ENCODE results near the gene GIPC1. TPM values are rescaled to one million over a fixed set of nuclear protein-coding genes. Genes with fewer than 3 reads are reported as not detected.

The GIPC1 gene
- total RNA-seq (2011; cell fraction: chromatin; rRNA removed; ENCODE audit: low replicate concordance): 18.6 and 50.3 TPM in 2 replicates
- total RNA-seq (2011; cell fraction: nucleolus; rRNA removed): 32.9 and 38.4 TPM in 2 replicates
- 26.4 and 30.8 TPM in 2 replicates for total RNA-seq (2011; cell fraction: nucleoplasm; rRNA removed)
- total RNA-seq (2014; rRNA removed): 54.7 and 71.2 TPM in 2 replicates
- 7.8 and 12.0 TPM in 2 replicates for total RNA-seq (2014; rRNA removed; fragmentation: Illumina TruSeq; extraction: Trizol)
- 39.7 and 46.3 TPM in 2 replicates for total RNA-seq (2015; rRNA removed; fragmentation: Illumina TruSeq; extraction: Trizol)
- 49.7 and 51.7 TPM in 2 replicates for total RNA-seq (2021)
- polyA plus RNA-seq (2011; rRNA removed): 24.8 and 26.6 TPM in 2 replicates
- 25.0 and 75.6 TPM in 2 replicates for polyA plus RNA-seq (2011; cell fraction: cytosol; rRNA removed)
- 15.3 and 27.8 TPM in 2 replicates for polyA plus RNA-seq (2011; cell fraction: nucleus; rRNA removed)
- polyA plus RNA-seq (2012): 37.9 and 39.8 TPM in 2 replicates
- polyA plus RNA-seq (2014; fragmentation: Illumina TruSeq; extraction: Trizol): 13.6 and 35.1 TPM in 2 replicates
- polyA plus RNA-seq (2014; fragmentation: Nextera tagmentation; extraction: Ambion mirVana): 1 to 10 TPM in 1 of 2 experiments, under 1 TPM in 1; 0.49 to 1.1 TPM
- 50.8 and 52.2 TPM in 2 replicates for polyA plus RNA-seq (2014; rRNA removed)
- 6.3 and 11.7 TPM in 2 replicates for polyA minus RNA-seq (2011; rRNA and poly(A)+ RNA removed)
- 32.3 and 41.7 TPM in 2 replicates for polyA minus RNA-seq (2011; cell fraction: cytosol; rRNA and poly(A)+ RNA removed)
- polyA minus RNA-seq (2011; cell fraction: nucleus; rRNA and poly(A)+ RNA removed): 8.9 and 9.0 TPM in 2 replicates
- Bru-seq, nascent RNA: percentile 58 among the genes with signal in this experiment
- BruChase-seq, experiment 1, labeled RNA remaining after a 2-hour chase: percentile 56 among the genes with signal in this experiment
- BruChase-seq, experiment 2, labeled RNA remaining after a 6-hour chase: percentile 58 among the genes with signal in this experiment
- long read RNA-seq, experiment 1, transcript GIPC1-213 (7 exons, 1,068 nt): minor isoform, 7 of 206 reads
- long read RNA-seq, experiment 1, transcript GIPC1-205 (8 exons, 1,386 nt): minor isoform, 56 of 206 reads
- long read RNA-seq, experiment 1, transcript GIPC1-203 (9 exons, 1,926 nt): major isoform, 92 of 206 reads
- long read RNA-seq, experiment 1, partial matches to known transcripts: 14 of 206 reads
- long read RNA-seq, experiment 1, other reads (novel, unspliced or antisense): 30 of 206 reads
- long read RNA-seq, experiment 2, transcript GIPC1-205 (8 exons, 1,386 nt): minor isoform, 17 of 65 reads
- long read RNA-seq, experiment 2, transcript GIPC1-203 (9 exons, 1,926 nt): major isoform, 20 of 65 reads
- long read RNA-seq, experiment 2, partial matches to known transcripts: 18 of 65 reads
- long read RNA-seq, experiment 2, other reads (novel, unspliced or antisense): 8 of 65 reads
- long read RNA-seq, experiment 3, partial matches to known transcripts: 2 of 2 reads
- long read RNA-seq, experiment 3, other reads (novel, unspliced or antisense): 0 of 2 reads

- FAIRE-seq (peak; percentile 98), DNase-seq (ENCODE audit: extremely low read depth in 1 of 4, low spot score in 3 of 4) (peak; percentile 97 to 100 (median 100)), ATAC-seq (peak; percentile 97)
- Histone ChIP-seq H3K9me3 (replicated peaks; ENCODE audit: control insufficient read depth, insufficient read depth, low read depth, low read length) (no peaks in the 10 kb centered on the region), H2AFZ (ENCODE audit: low read depth, low read length) (peak within 1 kb of the TSS; percentile 93), H3K4me3 (peak within 1 kb of the TSS; percentile 68), H3K27ac (ENCODE audit: extremely low read depth, low read depth, low read length) (peak within 1 kb of the TSS; percentile 59), H3K9ac (ENCODE audit: insufficient read depth in 1 of 2, low read depth in 2 of 2, low read length in 2 of 2) (peak within 1 kb of the TSS; percentile 58 to 86), H3K27me3 (ENCODE audit: control insufficient read depth in 2 of 2, insufficient read depth in 2 of 2, low read length in 2 of 2) (no peaks in the 10 kb centered on the region), H3K36me3 (ENCODE audit: control insufficient read depth, insufficient read depth, low read length) (peaks cover 3% of the 10 kb centered on the region; the same call in 1 of the 3 replicates), H3K79me2 (ENCODE audit: control insufficient read depth, insufficient read depth, low read length) (peaks cover 5% of the 10 kb centered on the region; the same call in 2 of the 3 replicates), H3K4me1 (replicated peaks in 1 of 2; ENCODE audit: control insufficient read depth in 2 of 2, insufficient read depth in 2 of 2, low read length in 2 of 2) (peaks cover 16 to 29% of the 10 kb centered on the region in 2 experiments; a peak in 4 of 5 replicates), H3K9me1 (ENCODE audit: control insufficient read depth, insufficient read depth, low read length) (no peaks in the 10 kb centered on the region), H3K4me2 (ENCODE audit: insufficient read depth, low read length) (peak within 1 kb of the TSS; percentile 82), H4K20me1 (replicated peaks; ENCODE audit: control insufficient read depth, insufficient read depth, low read length) (no peaks in the 10 kb centered on the region)
- 2% methylated on average over 36 of the region's 71 CpGs for WGBS (ENCODE audit: insufficient coverage, low coverage, missing lambda C conversion rate)
- ChIA-PET POLR2A (interaction anchor here (1.5 to 2.1 kb wide), 5 partner anchors 10 to 21 kb away, joined by 5 to 11 read pairs (median 7); no protein-coding TSS in a partner anchor), CTCF (ENCODE audit: low intra/inter-chr PET ratio) (interaction anchor here (0.6 kb wide), 1 partner anchor 12 kb away, joined by 3 read pairs; no protein-coding TSS in a partner anchor)
- no TSS peak for BruUV-seq (replicated peaks)
- in situ Hi-C loops (cut with MboI): no loop called here
- intact Hi-C loops (cut with micrococcal nuclease): no loop called here
- TF ChIP-seq, protein P1, sequence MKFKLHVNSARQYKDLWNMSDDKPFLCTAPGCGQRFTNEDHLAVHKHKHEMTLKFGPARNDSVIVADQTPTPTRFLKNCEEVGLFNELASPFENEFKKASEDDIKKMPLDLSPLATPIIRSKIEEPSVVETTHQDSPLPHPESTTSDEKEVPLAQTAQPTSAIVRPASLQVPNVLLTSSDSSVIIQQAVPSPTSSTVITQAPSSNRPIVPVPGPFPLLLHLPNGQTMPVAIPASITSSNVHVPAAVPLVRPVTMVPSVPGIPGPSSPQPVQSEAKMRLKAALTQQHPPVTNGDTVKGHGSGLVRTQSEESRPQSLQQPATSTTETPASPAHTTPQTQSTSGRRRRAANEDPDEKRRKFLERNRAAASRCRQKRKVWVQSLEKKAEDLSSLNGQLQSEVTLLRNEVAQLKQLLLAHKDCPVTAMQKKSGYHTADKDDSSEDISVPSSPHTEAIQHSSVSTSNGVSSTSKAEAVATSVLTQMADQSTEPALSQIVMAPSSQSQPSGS (CRISPR knock-in tag; IDR thresholded peaks at IDR 0.05): no peak
- TF ChIP-seq, protein P2, sequence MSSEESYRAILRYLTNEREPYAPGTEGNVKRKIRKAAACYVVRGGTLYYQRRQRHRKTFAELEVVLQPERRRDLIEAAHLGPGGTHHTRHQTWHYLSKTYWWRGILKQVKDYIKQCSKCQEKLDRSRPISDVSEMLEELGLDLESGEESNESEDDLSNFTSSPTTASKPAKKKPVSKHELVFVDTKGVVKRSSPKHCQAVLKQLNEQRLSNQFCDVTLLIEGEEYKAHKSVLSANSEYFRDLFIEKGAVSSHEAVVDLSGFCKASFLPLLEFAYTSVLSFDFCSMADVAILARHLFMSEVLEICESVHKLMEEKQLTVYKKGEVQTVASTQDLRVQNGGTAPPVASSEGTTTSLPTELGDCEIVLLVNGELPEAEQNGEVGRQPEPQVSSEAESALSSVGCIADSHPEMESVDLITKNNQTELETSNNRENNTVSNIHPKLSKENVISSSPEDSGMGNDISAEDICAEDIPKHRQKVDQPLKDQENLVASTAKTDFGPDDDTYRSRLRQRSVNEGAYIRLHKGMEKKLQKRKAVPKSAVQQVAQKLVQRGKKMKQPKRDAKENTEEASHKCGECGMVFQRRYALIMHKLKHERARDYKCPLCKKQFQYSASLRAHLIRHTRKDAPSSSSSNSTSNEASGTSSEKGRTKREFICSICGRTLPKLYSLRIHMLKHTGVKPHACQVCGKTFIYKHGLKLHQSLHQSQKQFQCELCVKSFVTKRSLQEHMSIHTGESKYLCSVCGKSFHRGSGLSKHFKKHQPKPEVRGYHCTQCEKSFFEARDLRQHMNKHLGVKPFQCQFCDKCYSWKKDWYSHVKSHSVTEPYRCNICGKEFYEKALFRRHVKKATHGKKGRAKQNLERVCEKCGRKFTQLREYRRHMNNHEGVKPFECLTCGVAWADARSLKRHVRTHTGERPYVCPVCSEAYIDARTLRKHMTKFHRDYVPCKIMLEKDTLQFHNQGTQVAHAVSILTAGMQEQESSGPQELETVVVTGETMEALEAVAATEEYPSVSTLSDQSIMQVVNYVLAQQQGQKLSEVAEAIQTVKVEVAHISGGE (CRISPR knock-in tag; IDR thresholded peaks at IDR 0.05): peak in 1 of 3 experiments; percentile 75; a peak in 2 of 6 replicates
- TF ChIP-seq, protein P3, sequence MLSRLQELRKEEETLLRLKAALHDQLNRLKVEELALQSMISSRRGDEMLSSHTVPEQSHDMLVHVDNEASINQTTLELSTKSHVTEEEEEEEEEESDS (CRISPR knock-in tag; IDR thresholded peaks at IDR 0.05): no peak
- TF ChIP-seq GTF2A2 (tag; IDR thresholded peaks at IDR 0.05): no peak
- TF ChIP-seq ZBTB9 (CRISPR knock-in tag; IDR thresholded peaks at IDR 0.05): peak; percentile 82; the same call in 1 of the 2 replicates
- TF ChIP-seq ILK (tag; IDR thresholded peaks at IDR 0.05; ENCODE audit: borderline replicate concordance, low read depth): no peak
These were observed at the start of gene GIPC1 for GRCh38 chr19:14496029-14496833. Gene GIPC1, minus strand, starts transcription at chr19:14496127. Its CDS starts 13,151 bp downstream, at chr19:14482976.

All from K562 (cell line).